ENCODE data around the gene TNRC6C. TPM values are rescaled to one million over a fixed set of nuclear protein-coding genes. Genes with fewer than 3 reads are reported as not detected.

TNRC6C gene
- total and polyA plus RNA-seq, 9 of the 15 experiments (the other 6 are each of a cell fraction or from before 2014, with no cell fraction given) = 0.20 to 4.9 (median 2.3) TPM

- TF ChIP-seq ZNF740 (CRISPR knock-in tag; IDR thresholded peaks at IDR 0.05) = no peak
- TF ChIP-seq ZNF740 (tag; IDR thresholded peaks at IDR 0.05) = 0 out of 4 replicates have a peak, but pooled peaks of 1 of the 2 experiments have one; percentile 23
- TF ChIP-seq CHD4 (IDR thresholded peaks at IDR 0.05; ENCODE audit: insufficient read depth, insufficient replicate concordance, low read depth, low read length, poor library complexity, severe bottlenecking) = peak; percentile 85
- TF ChIP-seq ZFPM2 (CRISPR knock-in tag; IDR thresholded peaks at IDR 0.05) = no peak
- TF ChIP-seq KDM1A (IDR thresholded peaks at IDR 0.05) = peak; percentile 55 to 82
- TF ChIP-seq RCOR1 (IDR thresholded peaks at IDR 0.05; ENCODE audit: borderline replicate concordance in 1 of 2, low read depth in 2 of 2, low read length in 2 of 2) = peak in 1 of 2 experiments; percentile 60; a peak in 1 of 4 replicates
- no peak for TF ChIP-seq ZSCAN32 (CRISPR knock-in tag; IDR thresholded peaks at IDR 0.05)
- peak in 1 of 2 experiments; percentile 37; a peak in 1 of 4 replicates for TF ChIP-seq HDAC1 (IDR thresholded peaks at IDR 0.05)
- TF ChIP-seq FOXP1 (CRISPR knock-in tag; IDR thresholded peaks at IDR 0.05) = no peak
- TF ChIP-seq BCOR (IDR thresholded peaks at IDR 0.05) = peak; percentile 92
- 0 out of 2 replicates have a peak, but pooled peaks have one; percentile 1 for TF ChIP-seq MBD2 (IDR thresholded peaks at IDR 0.05; ENCODE audit: borderline replicate concordance, low read depth)
These were observed 172.9 kb downstream of the TNRC6C start (continued) for GRCh38 chr17:78131172-78132083.
